HCT116 (cell line): ENCODE results near the gene RBM26. TPM values are rescaled to one million over a fixed set of nuclear protein-coding genes. Genes with fewer than 3 reads are reported as not detected.

ENCODE experiments used
- ATAC-seq: fragments of 200-7000 bp; cut with Tn5 transposase; 2 replicates; pipeline ENCODE4 v1.9.1; 2020; ENCODE audit warnings: mild to moderate bottlenecking, moderate library complexity
- BruUV-seq: library from RNA; stranded (reverse); fragments of 400-500 nt; replicated peaks from 2 replicates; lab custom pipeline; 2021; lab: Mats Ljungman, UMichigan
- CTCF ChIA-PET: fragments of 300-600 bp; sonication (Branson Sonifier 250); formaldehyde crosslinking; loops from one replicate; lab custom pipeline; 2021; ENCODE audit warnings: antibody characterized with exemption; lab: Charles Lee
- POLR2A ChIA-PET: fragments of 300-600, 350-600 bp; sonication (Branson Sonifier 250); formaldehyde crosslinking; loops from one replicate; lab custom pipeline; 2021; ENCODE audit warnings: antibody characterized with exemption; lab: Charles Lee
- RAD21 ChIA-PET, 2 experiments: fragments of 300-600 bp; sonication (Branson Sonifier 250); formaldehyde crosslinking; loops; one replicate each; lab custom pipeline; 2023; ENCODE audit warnings: low total read pairs in 2 of 2; ENCODE audit not compliant: uncharacterized antibody in 2 of 2, unreplicated experiment in 2 of 2, low non-redundant PET in 1 of 2; lab: Charles Lee
- DNase-seq: peaks from one replicate; pipeline ENCODE4 v3.0.0-alpha.2; 2010; ENCODE audit warnings: low read depth, low spot score
- H2AFZ ChIP-seq: fragments of 200-600 bp; shearing (Covaris generic), sonication (generic); 2 replicates; pipeline ENCODE4 v1.6.1; 2017; ENCODE audit warnings: low read depth, mixed run types, mixed read lengths, antibody characterized with exemption, low read length; ENCODE audit not compliant: poor library complexity, severe bottlenecking
- H3K27ac ChIP-seq: 2 replicates; pipeline ENCODE4 v1.5.1; 2012; ENCODE audit warnings: low read depth, low read length
- H3K27me3 ChIP-seq: fragments of 200-600 bp; sonication (generic); 2 replicates; pipeline ENCODE4 v1.6.1; 2016; ENCODE audit warnings: mixed run types, low read length, mixed read lengths; ENCODE audit not compliant: insufficient read depth
- H3K36me3 ChIP-seq, 2 experiments: fragments of 200-500 bp in 1 of 2; fragments of 200-600 bp in 1 of 2; sonication (Bioruptor generic) in 1 of 2; sonication (generic) in 1 of 2; 2 replicates each; pipeline versions ENCODE4 v1.5.1 to v1.6.1; 2014 to 2016; ENCODE audit warnings: low read length in 2 of 2, inconsistent platforms in 1 of 2, mixed read lengths in 1 of 2, mixed run types in 1 of 2; ENCODE audit not compliant: insufficient read depth in 2 of 2, control insufficient read depth in 1 of 2
- H3K4me1 ChIP-seq, 2 experiments: fragments of 200-600 bp in 1 of 2; sonication (generic) in 1 of 2; 2 replicates each; pipeline versions ENCODE4 v1.5.1 to v1.6.1; 2012 to 2017; ENCODE audit warnings: low read length in 2 of 2, inconsistent platforms in 1 of 2, mild to moderate bottlenecking in 1 of 2, mixed read lengths in 1 of 2, mixed run types in 1 of 2, moderate library complexity in 1 of 2; ENCODE audit not compliant: insufficient read depth in 2 of 2, control insufficient read depth in 1 of 2
- H3K4me2 ChIP-seq: fragments of 200-600 bp; sonication (generic); 2 replicates; pipeline ENCODE4 v1.6.1; 2017; ENCODE audit warnings: mixed run types, low read length, mixed read lengths
- H3K4me3 ChIP-seq, 2 experiments: fragments of 200-600 bp in 1 of 2; sonication (generic) in 1 of 2; replicated peaks in 1 of 2; 2 replicates each; pipeline ENCODE4 v1.5.1; 2011 to 2016; ENCODE audit warnings: low read length in 2 of 2, control low read depth in 1 of 2, low read depth in 1 of 2, mild to moderate bottlenecking in 1 of 2, mixed read lengths in 1 of 2, mixed run types in 1 of 2
- H3K79me2 ChIP-seq: fragments of 200-600 bp; sonication (generic); 2 replicates; pipeline ENCODE4 v1.6.1; 2017; ENCODE audit warnings: mild to moderate bottlenecking, mixed run types, low read length, moderate library complexity, mixed read lengths; ENCODE audit not compliant: insufficient read depth
- H3K9ac ChIP-seq: fragments of 200-600 bp; sonication (generic); 2 replicates; pipeline ENCODE4 v1.6.1; 2016; ENCODE audit warnings: low read length, mixed read lengths
- H3K9me2 ChIP-seq: fragments of 200-600 bp; sonication (generic), shearing (Covaris generic); 2 replicates; pipeline ENCODE4 v1.6.1; 2017; ENCODE audit warnings: mixed run types, mild to moderate bottlenecking, moderate library complexity; ENCODE audit not compliant: insufficient read depth
- H3K9me3 ChIP-seq, 2 experiments: fragments of 200-500 bp in 1 of 2; fragments of 200-600 bp in 1 of 2; sonication (Bioruptor generic) in 1 of 2; sonication (generic) in 1 of 2; 2 replicates each; pipeline ENCODE4 v1.6.1; 2014 to 2017; ENCODE audit warnings: low read length in 2 of 2, mixed read lengths in 2 of 2, inconsistent platforms in 1 of 2, low read depth in 1 of 2, mild to moderate bottlenecking in 1 of 2, mixed run types in 1 of 2, moderate library complexity in 1 of 2; ENCODE audit not compliant: control insufficient read depth in 1 of 2, insufficient read depth in 1 of 2
- H4K20me1 ChIP-seq: fragments of 200-600 bp; sonication (generic), shearing (Covaris generic); 2 replicates; pipeline ENCODE4 v1.6.1; 2017; ENCODE audit warnings: mixed run types, mild to moderate bottlenecking, moderate library complexity; ENCODE audit not compliant: insufficient read depth
- CBX3 ChIP-seq: IDR thresholded peaks from 2 replicates; pipeline ENCODE4 v1.6.1; 2012; ENCODE audit warnings: low read depth
- CTCF ChIP-seq, 3 experiments: fragments of 200-600 bp in 1 of 3; sonication (generic) in 1 of 3; IDR thresholded peaks in 2 of 3; conservative IDR thresholded peaks in 1 of 3; 2 replicates each; pipeline ENCODE4 v1.5.1; 2012 to 2017; ENCODE audit warnings: low read depth in 2 of 3, low read length in 2 of 3, antibody characterized with exemption in 1 of 3, borderline replicate concordance in 1 of 3, control low read depth in 1 of 3, mild to moderate bottlenecking in 1 of 3, mixed read lengths in 1 of 3, mixed run types in 1 of 3, moderate library complexity in 1 of 3; ENCODE audit not compliant: insufficient read depth in 1 of 3
- EZH2phosphoT487 ChIP-seq: fragments of 200-600 bp; IDR thresholded peaks from 2 replicates; pipeline ENCODE4 v1.6.1; 2018; ENCODE audit warnings: antibody characterized with exemption, borderline replicate concordance
- TCF7L2 ChIP-seq: IDR thresholded peaks from 2 replicates; pipeline ENCODE4 v1.7.0; 2011; ENCODE audit warnings: borderline replicate concordance, inconsistent platforms; ENCODE audit not compliant: insufficient read depth, insufficient read length; ENCODE audit errors: extremely low read depth
- intact Hi-C: fragments of 100-400 bp; cut with micrococcal nuclease; formaldehyde crosslinking; loops from 2 replicates; pipeline ENCODE4 v1.10.0; 2022
- total RNA-seq: library from RNA; stranded (reverse); gene quantifications from one replicate; pipeline ENCODE4 v1.2.1, GENCODE V29; 2021; ENCODE audit not compliant: unreplicated experiment
- TF ChIP-seq, protein P1 (sequence below): IDR thresholded peaks from 2 replicates; pipeline ENCODE4 v1.6.1; 2011; ENCODE audit warnings: mild to moderate bottlenecking, low read length, moderate library complexity; ENCODE audit not compliant: insufficient replicate concordance; ENCODE audit errors: extremely low read depth

The RBM26 gene
- total RNA-seq, 1 experiment from 2014 or later = 52.5 TPM

DNA sequence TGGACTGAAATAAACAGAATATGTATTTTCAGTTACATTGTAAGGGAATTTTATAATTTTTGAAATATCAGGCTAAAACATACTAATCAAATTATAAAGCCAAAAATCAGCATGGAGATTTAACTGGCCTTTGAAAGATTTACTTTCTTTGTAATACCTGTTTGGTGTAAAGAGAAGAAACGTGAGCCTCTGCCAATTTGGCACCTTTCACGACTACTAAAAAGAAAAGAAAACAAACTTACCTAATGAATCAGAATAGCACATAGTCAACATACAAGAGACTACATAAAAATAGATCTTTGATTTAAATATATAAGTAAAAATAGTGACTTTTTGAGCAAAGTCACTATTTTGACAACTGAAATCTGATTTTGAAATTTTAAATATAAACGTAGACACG is 87.4 kb downstream of the RBM26 start (continued):
- TF ChIP-seq CTCF (IDR thresholded peaks at IDR 0.05 in 2 of 3, conservative IDR thresholded peaks at IDR 0.05 in 1 of 3; ENCODE audit: borderline replicate concordance in 1 of 3, insufficient read depth in 1 of 3, low read depth in 2 of 3, low read length in 2 of 3) (no peak), TCF7L2 (no peak)
- TF ChIP-seq, protein P1, sequence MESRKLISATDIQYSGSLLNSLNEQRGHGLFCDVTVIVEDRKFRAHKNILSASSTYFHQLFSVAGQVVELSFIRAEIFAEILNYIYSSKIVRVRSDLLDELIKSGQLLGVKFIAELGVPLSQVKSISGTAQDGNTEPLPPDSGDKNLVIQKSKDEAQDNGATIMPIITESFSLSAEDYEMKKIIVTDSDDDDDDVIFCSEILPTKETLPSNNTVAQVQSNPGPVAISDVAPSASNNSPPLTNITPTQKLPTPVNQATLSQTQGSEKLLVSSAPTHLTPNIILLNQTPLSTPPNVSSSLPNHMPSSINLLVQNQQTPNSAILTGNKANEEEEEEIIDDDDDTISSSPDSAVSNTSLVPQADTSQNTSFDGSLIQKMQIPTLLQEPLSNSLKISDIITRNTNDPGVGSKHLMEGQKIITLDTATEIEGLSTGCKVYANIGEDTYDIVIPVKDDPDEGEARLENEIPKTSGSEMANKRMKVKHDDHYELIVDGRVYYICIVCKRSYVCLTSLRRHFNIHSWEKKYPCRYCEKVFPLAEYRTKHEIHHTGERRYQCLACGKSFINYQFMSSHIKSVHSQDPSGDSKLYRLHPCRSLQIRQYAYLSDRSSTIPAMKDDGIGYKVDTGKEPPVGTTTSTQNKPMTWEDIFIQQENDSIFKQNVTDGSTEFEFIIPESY = no peak

- no peak overlapping the region for H2AFZ ChIP-seq
- no peak overlapping the region for H3K4me2 ChIP-seq
- H3K79me2 ChIP-seq = no peaks in the 10 kb centered on the region
- intact Hi-C loops = no loop called here
- H3K36me3 ChIP-seq = peaks cover 10 to 24% of the 10 kb centered on the region in 2 experiments; a peak in 3 of 4 replicates
- H3K4me1 ChIP-seq = no peaks in the 10 kb centered on the region
- H3K9ac ChIP-seq = no peak overlapping the region
- ChIA-PET POLR2A (no interaction called here), CTCF (no interaction called here), RAD21 (no interaction called here)
- no TSS peak for BruUV-seq
- H3K4me3 ChIP-seq = no peak overlapping the region
- no peak for TF ChIP-seq CBX3
- no peak for TF ChIP-seq EZH2phosphoT487
- DNase-seq (no peak), ATAC-seq (no peak)
- H4K20me1 ChIP-seq = no peaks in the 10 kb centered on the region
- H3K27ac ChIP-seq = no peak overlapping the region
- no peaks in the 10 kb centered on the region for H3K9me3 ChIP-seq
- H3K9me2 ChIP-seq = no peaks in the 10 kb centered on the region
- H3K27me3 ChIP-seq = no peaks in the 10 kb centered on the region
Observed at GRCh38 chr13:79317856-79318255, 88.2 kb downstream of the RBM26 start.
